ENCODE data around the gene PACRG.

DNA sequence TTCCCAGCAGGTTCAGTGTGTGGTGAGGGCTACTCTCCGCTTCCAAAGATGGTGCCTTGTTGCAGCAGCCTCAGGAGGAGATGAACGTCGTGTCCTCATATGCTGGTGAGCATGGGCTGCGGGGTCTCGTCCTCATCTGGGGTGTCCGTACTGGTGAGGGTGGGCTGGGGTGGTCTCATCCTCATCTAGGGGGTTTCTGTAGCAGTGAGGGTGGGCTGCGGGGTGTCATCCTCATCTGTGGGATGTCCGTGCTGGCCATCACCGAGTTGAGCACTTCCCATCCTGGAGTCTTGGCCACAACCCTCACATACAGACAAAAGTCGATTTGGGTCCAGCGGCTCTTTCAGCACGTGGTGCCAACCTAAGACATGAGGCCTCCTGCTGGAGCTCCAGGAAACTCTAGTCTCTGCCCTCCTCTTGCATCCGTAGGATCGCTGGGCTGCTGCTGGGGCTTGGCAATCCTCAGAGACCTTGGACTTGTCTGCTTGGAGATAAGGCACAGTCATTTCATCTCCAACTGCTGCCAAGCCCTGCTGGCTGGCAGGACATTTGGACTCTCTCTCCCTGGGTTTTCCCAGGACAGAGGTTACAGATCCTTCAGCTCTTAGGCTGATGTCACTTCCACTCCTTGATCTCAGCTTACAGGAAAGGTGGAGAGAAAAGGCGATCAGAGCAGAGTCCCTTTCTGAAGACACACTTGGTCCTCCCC, 160.4 kb downstream of the PACRG start:
- TF ChIP-seq, protein P1, sequence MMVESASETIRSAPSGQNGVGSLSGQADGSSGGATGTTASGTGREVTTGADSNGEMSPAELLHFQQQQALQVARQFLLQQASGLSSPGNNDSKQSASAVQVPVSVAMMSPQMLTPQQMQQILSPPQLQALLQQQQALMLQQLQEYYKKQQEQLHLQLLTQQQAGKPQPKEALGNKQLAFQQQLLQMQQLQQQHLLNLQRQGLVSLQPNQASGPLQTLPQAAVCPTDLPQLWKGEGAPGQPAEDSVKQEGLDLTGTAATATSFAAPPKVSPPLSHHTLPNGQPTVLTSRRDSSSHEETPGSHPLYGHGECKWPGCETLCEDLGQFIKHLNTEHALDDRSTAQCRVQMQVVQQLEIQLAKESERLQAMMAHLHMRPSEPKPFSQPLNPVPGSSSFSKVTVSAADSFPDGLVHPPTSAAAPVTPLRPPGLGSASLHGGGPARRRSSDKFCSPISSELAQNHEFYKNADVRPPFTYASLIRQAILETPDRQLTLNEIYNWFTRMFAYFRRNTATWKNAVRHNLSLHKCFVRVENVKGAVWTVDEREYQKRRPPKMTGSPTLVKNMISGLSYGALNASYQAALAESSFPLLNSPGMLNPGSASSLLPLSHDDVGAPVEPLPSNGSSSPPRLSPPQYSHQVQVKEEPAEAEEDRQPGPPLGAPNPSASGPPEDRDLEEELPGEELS (CRISPR knock-in tag; IDR thresholded peaks at IDR 0.05) = no peak
- TF ChIP-seq U2AF1 (optimal IDR thresholded peaks at IDR 0.05; ENCODE audit: low read depth, low read length) (no peak), HOXA7 (CRISPR knock-in tag; IDR thresholded peaks at IDR 0.05) (no peak), MEF2D (CRISPR knock-in tag; IDR thresholded peaks at IDR 0.05) (no peak), POLR2AphosphoS5 (IDR thresholded peaks at IDR 0.05; ENCODE audit: low read depth, low read length) (no peak)
- TF ChIP-seq, protein P2, sequence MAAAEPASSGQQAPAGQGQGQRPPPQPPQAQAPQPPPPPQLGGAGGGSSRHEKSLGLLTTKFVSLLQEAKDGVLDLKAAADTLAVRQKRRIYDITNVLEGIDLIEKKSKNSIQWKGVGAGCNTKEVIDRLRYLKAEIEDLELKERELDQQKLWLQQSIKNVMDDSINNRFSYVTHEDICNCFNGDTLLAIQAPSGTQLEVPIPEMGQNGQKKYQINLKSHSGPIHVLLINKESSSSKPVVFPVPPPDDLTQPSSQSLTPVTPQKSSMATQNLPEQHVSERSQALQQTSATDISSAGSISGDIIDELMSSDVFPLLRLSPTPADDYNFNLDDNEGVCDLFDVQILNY (CRISPR knock-in tag; conservative IDR thresholded peaks at IDR 0.05) = no peak
- TF ChIP-seq, protein P3, sequence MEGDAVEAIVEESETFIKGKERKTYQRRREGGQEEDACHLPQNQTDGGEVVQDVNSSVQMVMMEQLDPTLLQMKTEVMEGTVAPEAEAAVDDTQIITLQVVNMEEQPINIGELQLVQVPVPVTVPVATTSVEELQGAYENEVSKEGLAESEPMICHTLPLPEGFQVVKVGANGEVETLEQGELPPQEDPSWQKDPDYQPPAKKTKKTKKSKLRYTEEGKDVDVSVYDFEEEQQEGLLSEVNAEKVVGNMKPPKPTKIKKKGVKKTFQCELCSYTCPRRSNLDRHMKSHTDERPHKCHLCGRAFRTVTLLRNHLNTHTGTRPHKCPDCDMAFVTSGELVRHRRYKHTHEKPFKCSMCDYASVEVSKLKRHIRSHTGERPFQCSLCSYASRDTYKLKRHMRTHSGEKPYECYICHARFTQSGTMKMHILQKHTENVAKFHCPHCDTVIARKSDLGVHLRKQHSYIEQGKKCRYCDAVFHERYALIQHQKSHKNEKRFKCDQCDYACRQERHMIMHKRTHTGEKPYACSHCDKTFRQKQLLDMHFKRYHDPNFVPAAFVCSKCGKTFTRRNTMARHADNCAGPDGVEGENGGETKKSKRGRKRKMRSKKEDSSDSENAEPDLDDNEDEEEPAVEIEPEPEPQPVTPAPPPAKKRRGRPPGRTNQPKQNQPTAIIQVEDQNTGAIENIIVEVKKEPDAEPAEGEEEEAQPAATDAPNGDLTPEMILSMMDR (CRISPR knock-in tag; IDR thresholded peaks at IDR 0.05) = no peak
